Epithelial cell of proximal tubule (primary cell): ENCODE results near the gene SH2B3. TPM values are rescaled to one million over a fixed set of nuclear protein-coding genes. Genes with fewer than 3 reads are reported as not detected.
"Not testable (repeated sequence)": the region's sequence is repeated elsewhere in the genome, so short reads cannot be mapped to it uniquely, and the experiment has no call there.

Experiments used
- DNase-seq: peaks from one replicate; pipeline ENCODE4 v3.0.0-alpha.2; 2011; ENCODE audit warnings: low read depth
- H3K4me3 ChIP-seq: 2 replicates; pipeline ENCODE4 v1.5.1; 2011; ENCODE audit warnings: low read depth, mild to moderate bottlenecking, low read length
- CTCF ChIP-seq: conservative IDR thresholded peaks from 2 replicates; pipeline ENCODE4 v1.5.1; 2012; ENCODE audit warnings: low read depth, mild to moderate bottlenecking, low read length
- total RNA-seq: library from RNA; depleted of rRNA; stranded (reverse); fragments of >200 nt; gene quantifications from 2 replicates; pipeline ENCODE4 v1.2.3, GENCODE V29; 2015

The SH2B3 gene
- total RNA-seq, 1 donor from 2014 or later, result 59.6 TPM

- H3K4me3 ChIP-seq, result no peak overlapping the region
- TF ChIP-seq CTCF, result no peak
- no peak for DNase-seq
Measured at GRCh38 chr12:111467857-111468241, 62.1 kb downstream of the SH2B3 start.

- DNase-seq, result no peak
- TF ChIP-seq CTCF, result no peak
- no peak overlapping the region for H3K4me3 ChIP-seq
Measured at GRCh38 chr12:111469401-111469800, 63.7 kb downstream of the SH2B3 start.

GRCh38 chr12:111471236-111471635 is 65.5 kb downstream of the SH2B3 start:
- TF ChIP-seq CTCF, result no peak
- no peak overlapping the region for H3K4me3 ChIP-seq
- no peak for DNase-seq

GRCh38 chr12:111482462-111482861 is 76.7 kb downstream of the SH2B3 start:
- H3K4me3 ChIP-seq, result no peak overlapping the region
- peak; percentile 43 for TF ChIP-seq CTCF
- no peak for DNase-seq

GRCh38 chr12:111488271-111488670 is 82.5 kb downstream of the SH2B3 start:
- peak; percentile 7 for DNase-seq
- H3K4me3 ChIP-seq, result no peak overlapping the region
- TF ChIP-seq CTCF, result no peak

GRCh38 chr12:111488798-111489197 is 83.1 kb downstream of the SH2B3 start:
- no peak overlapping the region for H3K4me3 ChIP-seq
- no peak for TF ChIP-seq CTCF
- no peak for DNase-seq

GRCh38 chr12:111492979-111493378 is 87.3 kb downstream of the SH2B3 start:
- DNase-seq, result peak; percentile 29
- not testable (repeated sequence) for H3K4me3 ChIP-seq

GRCh38 chr12:111494676-111495075 is 89.0 kb downstream of the SH2B3 start:
- peak; percentile 13 for DNase-seq
- no peak overlapping the region for H3K4me3 ChIP-seq
- no peak for TF ChIP-seq CTCF
